A673 (cell line): ENCODE measurements around the gene GOSR2.

Experiments used
- EZH2 ChIP-seq: fragments of 200-600 bp; sonication (generic); IDR thresholded peaks from 2 replicates; pipeline ENCODE4 v1.6.1; 2017; ENCODE audit warnings: borderline replicate concordance, low read depth, mild to moderate bottlenecking, mixed read lengths, antibody characterized with exemption, low read length; ENCODE audit not compliant: poor library complexity, severe bottlenecking
- TF ChIP-seq, protein P1 (sequence below): fragments of 300-800, 200-600 bp; sonication (generic); conservative IDR thresholded peaks from 2 replicates; pipeline ENCODE4 v1.5.1; 2017; ENCODE audit warnings: low read depth, mild to moderate bottlenecking, antibody characterized with exemption, low read length, moderate library complexity, mixed read lengths

GRCh38 chr17:46950997-46951621, 28.1 kb downstream of the GOSR2 start:
- TF ChIP-seq, protein P1, sequence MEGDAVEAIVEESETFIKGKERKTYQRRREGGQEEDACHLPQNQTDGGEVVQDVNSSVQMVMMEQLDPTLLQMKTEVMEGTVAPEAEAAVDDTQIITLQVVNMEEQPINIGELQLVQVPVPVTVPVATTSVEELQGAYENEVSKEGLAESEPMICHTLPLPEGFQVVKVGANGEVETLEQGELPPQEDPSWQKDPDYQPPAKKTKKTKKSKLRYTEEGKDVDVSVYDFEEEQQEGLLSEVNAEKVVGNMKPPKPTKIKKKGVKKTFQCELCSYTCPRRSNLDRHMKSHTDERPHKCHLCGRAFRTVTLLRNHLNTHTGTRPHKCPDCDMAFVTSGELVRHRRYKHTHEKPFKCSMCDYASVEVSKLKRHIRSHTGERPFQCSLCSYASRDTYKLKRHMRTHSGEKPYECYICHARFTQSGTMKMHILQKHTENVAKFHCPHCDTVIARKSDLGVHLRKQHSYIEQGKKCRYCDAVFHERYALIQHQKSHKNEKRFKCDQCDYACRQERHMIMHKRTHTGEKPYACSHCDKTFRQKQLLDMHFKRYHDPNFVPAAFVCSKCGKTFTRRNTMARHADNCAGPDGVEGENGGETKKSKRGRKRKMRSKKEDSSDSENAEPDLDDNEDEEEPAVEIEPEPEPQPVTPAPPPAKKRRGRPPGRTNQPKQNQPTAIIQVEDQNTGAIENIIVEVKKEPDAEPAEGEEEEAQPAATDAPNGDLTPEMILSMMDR = no peak
- TF ChIP-seq EZH2 = no peak
